GM12864 (cell line): Measurements from ENCODE around the gene SCRT2.

Experiments
- DNase-seq: peaks from one replicate; pipeline ENCODE4 v3.0.0-alpha.2; 2011; ENCODE audit warnings: low read depth
- H3K4me3 ChIP-seq: 2 replicates; pipeline ENCODE4 v1.5.1; 2011; ENCODE audit warnings: mild to moderate bottlenecking, low read depth, low read length, control low read depth
- CTCF ChIP-seq: IDR thresholded peaks from 2 replicates; pipeline ENCODE4 v1.5.1; 2011; ENCODE audit warnings: low read depth, mild to moderate bottlenecking, moderate library complexity, low read length, control low read depth, inconsistent platforms; ENCODE audit errors: missing control alignments

Gene SCRT2

GRCh38 chr20:667351-668034, 8.1 kb downstream of the SCRT2 start:
- no peak overlapping the region for H3K4me3 ChIP-seq
- no peak for DNase-seq
- peak; percentile 92 for TF ChIP-seq CTCF

GRCh38 chr20:666877-667276, 8.7 kb downstream of the SCRT2 start:
- no peak overlapping the region for H3K4me3 ChIP-seq
- DNase-seq = no peak
- no peak for TF ChIP-seq CTCF

- TF ChIP-seq CTCF = no peak
- H3K4me3 ChIP-seq = no peak overlapping the region
- DNase-seq = no peak
Measured at GRCh38 chr20:665276-665675, 10.3 kb downstream of the SCRT2 start.

- no peak for TF ChIP-seq CTCF
- H3K4me3 ChIP-seq = no peak overlapping the region
- DNase-seq = no peak
Measured at GRCh38 chr20:664576-664975, 11.0 kb downstream of the SCRT2 start.

- DNase-seq = no peak
Measured at GRCh38 chr20:664151-664550, 11.5 kb downstream of the SCRT2 start.

GRCh38 chr20:663315-664090, 12.1 kb downstream of the SCRT2 start:
- H3K4me3 ChIP-seq = no peak overlapping the region
- no peak for TF ChIP-seq CTCF
- DNase-seq = no peak

More at GRCh38 chr20:664151-664550, 11.5 kb downstream of the SCRT2 start:
- TF ChIP-seq CTCF = no peak
- H3K4me3 ChIP-seq = no peak overlapping the region
